HG02623 (cell line): ENCODE data around the gene PLEKHG1.

Experiments used
- ATAC-seq: cut with Tn5 transposase; IDR thresholded peaks from one replicate; pipeline ENCODE4 v1.9.1; 2021; ENCODE audit warnings: moderate library complexity; ENCODE audit not compliant: unreplicated experiment

Gene PLEKHG1

GRCh38 chr6:150599199-150600009 is at the start of gene PLEKHG1:
Gene PLEKHG1, plus strand, starts transcription at chr6:150599885. Its CDS starts 133,797 bp downstream, at chr6:150733682.
- ATAC-seq, result peak; percentile 78

GRCh38 chr6:150550244-150550643 is 49.4 kb upstream of the PLEKHG1 start:
- no peak for ATAC-seq

DNA sequence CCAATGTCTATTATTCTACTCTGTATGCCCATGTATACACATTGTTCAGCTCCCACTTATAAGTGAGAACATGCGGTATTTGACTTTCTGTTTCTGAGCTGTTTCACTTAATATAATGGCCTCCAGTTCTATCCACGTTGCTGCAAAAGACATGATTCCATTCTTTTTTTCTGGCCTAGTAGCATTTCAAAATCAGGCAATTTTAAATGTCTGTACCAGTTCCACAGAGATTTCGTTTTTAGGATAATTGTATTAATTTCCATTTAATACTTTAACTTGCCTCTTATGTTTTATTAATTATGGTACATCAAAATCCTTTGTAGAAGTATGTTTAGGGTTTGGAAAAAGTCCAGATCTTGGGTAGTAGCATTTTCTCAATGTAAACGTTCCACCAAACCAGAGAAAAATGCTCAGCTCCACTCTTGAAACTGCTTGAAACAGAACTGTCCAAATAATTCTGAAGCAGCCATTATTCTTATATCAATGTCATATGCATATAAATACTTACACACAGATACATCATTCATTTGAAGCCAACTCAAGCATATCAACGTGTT is 42.6 kb upstream of the PLEKHG1 start:
- no peak for ATAC-seq

DNA sequence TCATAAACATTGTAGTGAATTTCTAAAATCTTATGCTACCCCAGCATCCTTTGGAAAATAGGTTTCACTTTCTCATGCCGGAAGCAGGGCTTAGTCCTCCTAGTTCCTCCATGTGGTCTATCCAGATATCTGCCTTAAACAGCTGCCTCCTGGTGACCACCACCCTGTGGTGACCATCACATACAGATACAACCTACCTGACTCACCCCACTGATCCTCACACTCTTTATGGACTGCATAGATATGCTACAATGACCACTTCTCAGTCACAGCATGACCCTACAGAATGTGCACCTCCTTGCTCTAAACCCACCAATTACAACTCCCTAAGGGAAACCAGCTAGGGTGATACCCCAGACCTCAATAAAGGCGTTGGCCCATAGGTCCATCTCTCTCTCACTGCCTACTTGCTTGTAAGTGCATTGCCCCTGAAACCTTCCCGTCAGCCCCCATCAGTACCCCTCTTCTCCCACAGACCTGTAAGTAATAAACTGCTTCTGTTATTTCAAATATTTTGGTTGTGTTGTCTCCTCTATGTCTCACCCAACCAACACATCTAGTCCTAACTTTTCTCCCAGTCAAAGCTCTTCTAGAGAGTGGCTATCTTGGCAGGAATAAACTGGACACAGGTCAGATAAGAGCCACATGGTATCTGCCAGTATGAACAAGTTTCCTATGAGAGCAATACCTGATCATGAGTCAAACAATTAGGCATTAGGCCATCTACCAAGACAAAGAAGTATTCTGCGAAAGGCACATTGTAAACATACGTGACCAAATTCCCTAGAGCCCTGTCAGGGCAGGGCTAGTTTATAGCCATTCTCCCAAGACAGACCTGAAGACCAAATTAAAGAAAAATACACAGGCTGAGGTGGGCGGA is 39.4 kb upstream of the PLEKHG1 start:
- ATAC-seq, result no peak

DNA sequence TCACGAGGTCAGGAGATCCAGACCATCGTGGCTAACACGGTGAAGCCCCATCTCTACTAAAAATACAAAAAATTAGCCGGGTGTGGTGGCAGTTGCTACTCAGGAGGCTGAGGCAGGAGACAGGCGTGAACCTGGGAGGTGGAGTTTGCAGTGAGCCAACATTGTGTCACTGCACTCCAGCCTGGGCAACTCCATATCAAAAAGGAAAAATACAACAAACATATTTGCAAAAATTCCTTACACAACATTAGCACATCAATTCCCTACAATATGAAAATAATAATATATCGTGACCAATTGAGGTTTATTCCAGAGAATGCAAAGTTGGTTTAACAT is 38.8 kb upstream of the PLEKHG1 start:
- no peak for ATAC-seq

DNA sequence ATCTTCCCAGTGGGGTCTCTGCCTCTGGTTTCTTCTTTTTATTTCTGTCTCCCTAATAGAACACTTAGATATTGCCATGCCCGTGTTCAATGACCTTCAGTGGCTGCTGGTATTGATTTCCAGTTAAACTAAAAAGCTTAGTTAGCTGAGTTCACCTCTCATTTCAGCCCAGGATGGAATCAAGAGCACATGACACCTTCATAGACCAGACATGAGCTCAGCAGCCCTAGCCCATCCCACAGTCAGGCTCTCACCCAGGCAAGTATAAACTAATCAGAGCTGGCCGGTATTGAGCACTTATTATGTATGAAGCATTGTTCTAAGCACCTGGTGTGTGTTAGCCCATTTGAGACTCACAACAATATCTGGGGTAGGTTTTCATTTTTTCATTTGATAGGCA is 33.7 kb upstream of the PLEKHG1 start:
- no peak for ATAC-seq

GRCh38 chr6:150566486-150566885 is 33.2 kb upstream of the PLEKHG1 start:
- no peak for ATAC-seq

DNA sequence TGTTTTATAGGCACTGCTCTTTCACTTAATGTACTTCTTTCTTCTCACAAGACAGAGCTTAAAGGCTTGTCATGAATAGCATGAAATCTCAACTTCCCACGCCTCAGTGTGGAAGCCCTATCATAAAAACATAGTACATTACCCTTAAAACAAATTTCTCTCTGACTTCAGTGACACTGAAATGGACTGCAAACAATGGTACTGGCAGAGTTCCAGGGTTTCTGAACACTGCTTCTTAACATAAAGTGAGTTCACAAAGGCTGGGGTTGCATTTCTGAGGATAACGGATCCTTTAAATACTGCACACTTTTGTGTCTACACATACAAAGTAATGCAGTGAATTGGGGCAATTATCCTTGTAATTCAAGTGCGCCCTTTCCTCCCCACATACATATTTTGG is 32.3 kb upstream of the PLEKHG1 start:
- ATAC-seq, result no peak

GRCh38 chr6:150567823-150568383 is 31.8 kb upstream of the PLEKHG1 start:
- no peak for ATAC-seq

- ATAC-seq, result no peak
These were observed 31.1 kb upstream of the PLEKHG1 start for GRCh38 chr6:150568560-150568959.

- ATAC-seq, result no peak
These were observed 30.5 kb upstream of the PLEKHG1 start for GRCh38 chr6:150569161-150569560.

GRCh38 chr6:150573041-150573681 is 26.5 kb upstream of the PLEKHG1 start:
- ATAC-seq, result no peak

GRCh38 chr6:150575836-150576235 is 23.8 kb upstream of the PLEKHG1 start:
- ATAC-seq, result no peak

- no peak for ATAC-seq
These were observed 22.9 kb upstream of the PLEKHG1 start for GRCh38 chr6:150576651-150577226.

- no peak for ATAC-seq
These were observed 20.1 kb upstream of the PLEKHG1 start for GRCh38 chr6:150579611-150580010.

DNA sequence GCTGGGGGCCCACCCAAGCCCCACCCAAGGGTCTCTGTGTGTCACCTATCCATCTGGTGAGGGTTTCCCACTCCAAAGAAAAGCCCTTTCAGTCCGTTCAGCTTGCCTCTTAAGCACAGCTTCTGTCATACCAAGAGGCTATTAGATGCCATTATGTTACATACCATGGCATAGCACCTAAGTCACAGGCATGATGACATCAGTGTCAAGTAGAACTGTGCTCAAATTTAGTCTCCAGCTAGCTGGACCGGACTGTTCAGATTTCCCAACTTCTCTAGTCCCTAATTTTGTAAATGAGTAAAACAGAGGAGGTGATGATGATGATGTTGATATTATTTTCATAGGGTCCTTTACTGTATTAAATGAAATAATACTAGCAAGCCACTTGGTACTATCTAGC is 19.2 kb upstream of the PLEKHG1 start:
- ATAC-seq, result no peak

GRCh38 chr6:150584065-150584464 is 15.6 kb upstream of the PLEKHG1 start:
- no peak for ATAC-seq

- ATAC-seq, result no peak
These were observed 15.1 kb upstream of the PLEKHG1 start for GRCh38 chr6:150584596-150584995.

DNA sequence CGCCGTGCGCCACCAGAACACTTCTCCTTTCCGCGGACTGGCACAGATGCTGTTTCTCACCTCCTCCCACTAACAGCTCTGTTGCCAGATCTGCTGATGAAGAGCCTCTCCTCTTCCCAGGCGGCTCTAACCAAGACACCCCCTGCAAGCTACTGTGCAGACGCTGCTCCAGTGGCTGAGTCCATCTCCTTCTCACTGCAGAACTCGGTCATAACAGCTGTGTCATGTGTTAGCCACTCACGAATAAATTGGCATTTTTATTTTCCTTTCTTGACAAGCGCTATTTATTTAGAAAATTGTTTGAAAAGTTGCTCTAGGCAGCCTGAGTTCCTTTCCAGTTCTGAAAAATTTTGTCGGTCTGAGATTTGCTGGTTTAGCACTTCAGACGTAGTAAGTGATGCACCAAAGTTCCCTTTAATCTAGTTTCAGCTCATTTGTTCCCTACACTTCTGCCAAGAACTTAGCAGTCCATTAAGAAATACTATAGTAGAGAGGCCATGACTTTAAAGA is 12.8 kb upstream of the PLEKHG1 start:
- no peak for ATAC-seq

GRCh38 chr6:150587637-150588036 is 12.0 kb upstream of the PLEKHG1 start:
- no peak for ATAC-seq
